Transverse colon (tissue), 4 donors: Measurements from ENCODE around the gene KRTAP2-3. TPM values are rescaled to one million over a fixed set of nuclear protein-coding genes. Genes with fewer than 3 reads are reported as not detected.

Experiments
- DNase-seq: peaks from one replicate; pipeline ENCODE4 v3.0.0-alpha.2; 2019
- H3K27ac ChIP-seq, 4 donors: fragments of 200-600 bp; sonication (generic); 2 replicates each; pipeline ENCODE4 v1.5.1; 2016 to 2018; ENCODE audit warnings: inconsistent platforms in 4 of 4
- H3K27me3 ChIP-seq: fragments of 200-600 bp; sonication (generic); 2 replicates; pipeline ENCODE4 v1.5.1; 2017; ENCODE audit warnings: inconsistent platforms
- H3K36me3 ChIP-seq, 4 donors: fragments of 200-600 bp; sonication (generic); 2 replicates each; pipeline ENCODE4 v1.5.1; 2017 to 2019; ENCODE audit warnings: inconsistent platforms in 4 of 4
- H3K4me1 ChIP-seq, 4 donors: fragments of 200-600 bp; sonication (generic); 2 replicates each; pipeline ENCODE4 v1.5.1; 2017 to 2020; ENCODE audit warnings: inconsistent platforms in 4 of 4
- H3K4me3 ChIP-seq, 4 donors: fragments of 200-600 bp; sonication (generic); 1 replicate in 1 of 4; 2 replicates in 3 of 4; pipeline versions ENCODE4 v1.5.1 to v1.6.1; 2017 to 2019; ENCODE audit warnings: inconsistent platforms in 4 of 4
- H3K9me3 ChIP-seq, 2 donors: fragments of 200-600 bp; sonication (generic); 2 replicates each; pipeline ENCODE4 v1.5.1; 2017 to 2019; ENCODE audit warnings: inconsistent platforms in 2 of 2
- EP300 ChIP-seq: sonication (generic); formaldehyde crosslinking; IDR thresholded peaks from one replicate; pipeline ENCODE4 v1.6.1; 2017; ENCODE audit warnings: antibody characterized with exemption, low read depth
- POLR2A ChIP-seq: fragments of 450-650 bp; IDR thresholded peaks from one replicate; pipeline ENCODE4 v1.6.1; 2016; ENCODE audit warnings: antibody characterized with exemption, mild to moderate bottlenecking, moderate library complexity
- POLR2AphosphoS5 ChIP-seq, 3 donors: sonication (generic); formaldehyde crosslinking; IDR thresholded peaks; one replicate each; pipeline ENCODE4 v1.6.1; 2016; ENCODE audit warnings: antibody characterized with exemption in 3 of 3
- WGBS, 2 donors: methylation state at CpG; one replicate each; pipeline ENCODE4 v1.1.5; 2018; ENCODE audit warnings: low coverage in 1 of 2; 5-methylcytosine and 5-hydroxymethylcytosine counted together
- in situ Hi-C, 4 donors: fragments of 200-750 bp; cut with MboI; loops; one replicate each; pipeline versions ENCODE4 v1.15.0 to v1.15.1; 2017; ENCODE audit warnings: low sequenced_read_pairs in 3 of 4, low pct_ligation_motif_present in 1 of 4, low pct_unique_long_range_greater_than_20kb in 1 of 4
- intact Hi-C: fragments of 100-400 bp; cut with DNase I; formaldehyde crosslinking; loops from one replicate; pipeline ENCODE4 v1.15.1; 2023; ENCODE audit warnings: low total_unique reads
- total RNA-seq, 4 donors: library from RNA; depleted of rRNA; stranded (reverse); fragments of >200 nt; gene quantifications; one replicate each; pipeline ENCODE4 v1.1.0, GENCODE V29; 2016
- TF ChIP-seq, protein P1 (sequence below), 5 experiments: fragments of 200-600 bp in 3 of 5; fragments of 450-650 bp in 2 of 5; sonication (generic) in 3 of 5; IDR thresholded peaks; 1 replicate in 2 of 5; 2 replicates in 3 of 5; pipeline ENCODE4 v1.5.1; 2016 to 2017; ENCODE audit warnings: antibody characterized with exemption in 5 of 5, inconsistent platforms in 3 of 5, mild to moderate bottlenecking in 2 of 5, moderate library complexity in 1 of 5

Gene KRTAP2-3
- total RNA-seq, 4 donors from 2014 or later = not detected

DNA sequence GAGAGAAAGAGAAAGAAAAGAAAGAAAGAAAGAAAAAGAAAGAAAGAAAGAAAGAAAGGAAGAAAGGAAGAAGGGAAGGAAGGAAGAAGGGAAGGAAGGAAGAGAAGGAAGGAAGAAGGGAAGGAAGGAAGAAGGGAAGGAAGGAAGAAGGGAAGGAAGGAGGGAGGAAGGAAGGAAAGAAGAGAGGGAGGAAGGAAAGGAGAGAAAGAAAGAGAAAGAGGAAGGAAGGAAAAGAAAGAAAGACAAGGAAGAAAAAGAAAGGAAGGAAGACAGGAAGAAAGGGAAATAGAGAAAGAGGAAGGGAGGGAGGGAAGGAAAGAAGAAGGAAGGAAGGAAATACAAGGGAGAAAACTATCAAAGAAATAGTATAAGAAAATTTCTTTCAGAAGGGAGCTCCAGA is 16.9 kb upstream of the KRTAP2-3 start:
- Histone ChIP-seq H3K4me3 (no peak overlapping the region), H3K9me3 (no peaks in the 10 kb centered on the region), H3K27ac (no peak overlapping the region), H3K27me3 (peaks cover 8% of the 10 kb centered on the region), H3K36me3 (no peaks in the 10 kb centered on the region), H3K4me1 (no peaks in the 10 kb centered on the region)
- in situ Hi-C loops = no loop called here
- DNase-seq = no peak
- TF ChIP-seq, protein P1, sequence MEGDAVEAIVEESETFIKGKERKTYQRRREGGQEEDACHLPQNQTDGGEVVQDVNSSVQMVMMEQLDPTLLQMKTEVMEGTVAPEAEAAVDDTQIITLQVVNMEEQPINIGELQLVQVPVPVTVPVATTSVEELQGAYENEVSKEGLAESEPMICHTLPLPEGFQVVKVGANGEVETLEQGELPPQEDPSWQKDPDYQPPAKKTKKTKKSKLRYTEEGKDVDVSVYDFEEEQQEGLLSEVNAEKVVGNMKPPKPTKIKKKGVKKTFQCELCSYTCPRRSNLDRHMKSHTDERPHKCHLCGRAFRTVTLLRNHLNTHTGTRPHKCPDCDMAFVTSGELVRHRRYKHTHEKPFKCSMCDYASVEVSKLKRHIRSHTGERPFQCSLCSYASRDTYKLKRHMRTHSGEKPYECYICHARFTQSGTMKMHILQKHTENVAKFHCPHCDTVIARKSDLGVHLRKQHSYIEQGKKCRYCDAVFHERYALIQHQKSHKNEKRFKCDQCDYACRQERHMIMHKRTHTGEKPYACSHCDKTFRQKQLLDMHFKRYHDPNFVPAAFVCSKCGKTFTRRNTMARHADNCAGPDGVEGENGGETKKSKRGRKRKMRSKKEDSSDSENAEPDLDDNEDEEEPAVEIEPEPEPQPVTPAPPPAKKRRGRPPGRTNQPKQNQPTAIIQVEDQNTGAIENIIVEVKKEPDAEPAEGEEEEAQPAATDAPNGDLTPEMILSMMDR (IDR thresholded peaks at IDR 0.05) = no peak
- TF ChIP-seq POLR2AphosphoS5 (IDR thresholded peaks at IDR 0.05) (no peak), EP300 (no peak)
- intact Hi-C loops = no loop called here

GRCh38 chr17:41073676-41074075 is 13.8 kb upstream of the KRTAP2-3 start:
- no peak for DNase-seq
- Histone ChIP-seq H3K4me3 (no peak overlapping the region), H3K9me3 (no peaks in the 10 kb centered on the region), H3K4me1 (no peaks in the 10 kb centered on the region), H3K36me3 (no peaks in the 10 kb centered on the region), H3K27ac (no peak overlapping the region), H3K27me3 (peaks cover 8% of the 10 kb centered on the region)
- TF ChIP-seq, protein P1 (IDR thresholded peaks at IDR 0.05) = no peak
- no peak for TF ChIP-seq POLR2A
- no peak for TF ChIP-seq POLR2AphosphoS5 (IDR thresholded peaks at IDR 0.05)
- TF ChIP-seq EP300 = no peak
- 69 to 88% methylated on average over 2 of the region's 2 CpGs for WGBS, 2 donors
- intact Hi-C loops = no loop called here
- in situ Hi-C loops = no loop called here

DNA sequence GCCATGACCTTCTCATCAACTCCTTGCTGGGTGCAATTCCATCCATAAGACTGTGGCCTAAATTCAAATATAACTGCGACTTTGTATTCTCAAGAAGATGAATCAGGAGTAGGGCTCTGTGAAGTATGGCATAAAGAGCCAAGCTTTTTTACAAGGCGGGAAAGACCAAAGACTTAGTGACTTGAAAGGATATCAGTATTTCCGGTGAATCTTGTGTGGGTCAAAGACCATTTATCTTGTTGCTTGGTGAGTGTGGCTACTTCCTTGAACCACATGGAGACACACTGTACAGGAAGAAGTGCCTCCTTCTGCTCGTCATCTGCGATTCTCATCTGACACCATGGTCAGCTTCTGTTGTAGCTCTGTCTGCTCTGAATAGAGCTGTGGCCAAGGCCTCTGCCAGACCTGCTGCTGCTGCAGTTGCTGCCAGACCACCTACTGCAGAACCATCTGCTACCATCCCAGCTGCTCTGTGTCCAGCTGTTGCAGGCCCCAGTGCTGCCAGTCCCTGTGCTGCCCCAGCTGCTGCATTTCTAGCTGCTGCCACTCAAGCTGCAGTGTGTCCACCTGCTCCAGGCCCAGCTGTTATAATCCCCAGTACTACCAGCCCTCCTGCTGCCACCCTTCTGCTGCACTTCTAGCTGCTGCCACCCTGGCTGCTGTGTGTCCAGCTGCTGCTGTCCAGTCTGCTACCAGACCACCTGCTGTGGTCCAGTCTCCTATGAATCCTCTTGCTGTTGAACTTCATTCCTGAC is 11.9 kb upstream of the KRTAP2-3 start:
- no peaks in the 10 kb centered on the region for H3K4me1 ChIP-seq
- H3K36me3 ChIP-seq = no peaks in the 10 kb centered on the region
- DNase-seq = no peak
- no peak overlapping the region for H3K4me3 ChIP-seq
- TF ChIP-seq POLR2A = no peak
- no peak for TF ChIP-seq POLR2AphosphoS5 (IDR thresholded peaks at IDR 0.05)
- TF ChIP-seq, protein P1 (IDR thresholded peaks at IDR 0.05) = no peak
- TF ChIP-seq EP300 = no peak
- WGBS, 2 donors = 80 to 83% methylated on average over 3 to 5 of the region's 5 CpGs
- intact Hi-C loops = no loop called here
- peaks cover 5% of the 10 kb centered on the region for H3K27me3 ChIP-seq
- H3K27ac ChIP-seq = no peak overlapping the region
- in situ Hi-C loops = no loop called here
- H3K9me3 ChIP-seq = no peaks in the 10 kb centered on the region

DNA sequence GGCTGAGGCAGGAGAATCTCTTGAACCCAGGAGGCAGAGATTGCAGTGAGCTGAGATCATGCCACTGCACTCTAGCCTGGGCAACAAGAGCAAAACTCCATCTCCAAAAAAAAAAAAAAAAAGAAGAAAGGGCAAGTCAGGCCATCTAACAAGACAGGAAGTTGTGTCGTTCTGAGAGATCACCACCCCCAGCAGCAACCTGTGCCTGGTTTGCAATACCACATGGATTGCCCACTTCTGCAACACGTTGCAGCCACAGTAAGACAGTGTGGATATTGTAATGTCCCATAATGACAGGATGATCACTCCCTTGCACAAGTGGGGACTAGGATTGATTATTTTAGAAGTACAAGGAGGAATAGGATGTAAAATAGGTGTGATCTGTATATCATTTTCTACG is 9.1 kb upstream of the KRTAP2-3 start:
- 62 to 82% methylated on average over 3 of the region's 3 CpGs for WGBS, 2 donors
- intact Hi-C loops = no loop called here
- in situ Hi-C loops = no loop called here

More for the DNA sequence above, 9.1 kb upstream of the KRTAP2-3 start:
- H3K4me1 ChIP-seq = no peaks in the 10 kb centered on the region
- TF ChIP-seq EP300 (no peak), POLR2A (no peak), POLR2AphosphoS5 (IDR thresholded peaks at IDR 0.05) (no peak)
- TF ChIP-seq, protein P1 (IDR thresholded peaks at IDR 0.05) = no peak
- no peak overlapping the region for H3K4me3 ChIP-seq
- no peaks in the 10 kb centered on the region for H3K36me3 ChIP-seq
- no peak for DNase-seq
- H3K9me3 ChIP-seq = no peaks in the 10 kb centered on the region
- H3K27ac ChIP-seq = no peak overlapping the region
- H3K27me3 ChIP-seq = peaks cover 6% of the 10 kb centered on the region
